OCI-LY1 (cell line): ENCODE data around the gene PDZD2.

Experiments used
- H2AFZ ChIP-seq: fragments of 200-600 bp; sonication (generic), shearing (Covaris generic); 2 replicates; pipeline ENCODE4 v1.6.0; 2014; ENCODE audit warnings: antibody characterized with exemption, mild to moderate bottlenecking, low read length
- H3F3A ChIP-seq: fragments of 200-600 bp; sonication (generic), shearing (Covaris generic); 2 replicates; pipeline ENCODE4 v1.6.0; 2014; ENCODE audit warnings: mild to moderate bottlenecking, antibody characterized with exemption, low read length, moderate library complexity; ENCODE audit not compliant: insufficient read depth
- H3K27ac ChIP-seq: fragments of 200-600 bp; sonication (generic); 2 replicates; pipeline ENCODE4 v1.5.1; 2014; ENCODE audit warnings: low read length, mixed run types, mild to moderate bottlenecking, low read depth; ENCODE audit not compliant: poor library complexity, severe bottlenecking
- H3K27me3 ChIP-seq: fragments of 200-600 bp; sonication (generic); 2 replicates; pipeline ENCODE4 v1.6.0; 2014; ENCODE audit warnings: antibody characterized with exemption, mild to moderate bottlenecking, low read length, moderate library complexity; ENCODE audit not compliant: insufficient read depth
- H3K36me3 ChIP-seq: fragments of 200-600 bp; sonication (generic); 2 replicates; pipeline ENCODE4 v1.6.1; 2014; ENCODE audit warnings: mild to moderate bottlenecking, antibody characterized with exemption, low read length, moderate library complexity, mixed read lengths; ENCODE audit not compliant: insufficient read depth
- H3K4me1 ChIP-seq: fragments of 200-600 bp; sonication (generic); 2 replicates; pipeline ENCODE4 v1.5.1; 2014; ENCODE audit warnings: mild to moderate bottlenecking, low read length, moderate library complexity; ENCODE audit not compliant: insufficient read depth, severe bottlenecking
- H3K4me2 ChIP-seq: fragments of 200-600 bp; sonication (generic), shearing (Covaris generic); 2 replicates; pipeline ENCODE4 v1.6.1; 2014; ENCODE audit warnings: low read length
- H3K4me3 ChIP-seq: fragments of 200-600 bp; sonication (generic); 2 replicates; pipeline ENCODE4 v1.5.1; 2014; ENCODE audit warnings: low read length, low read depth, mild to moderate bottlenecking, mixed read lengths; ENCODE audit not compliant: poor library complexity, severe bottlenecking
- H3K79me2 ChIP-seq: fragments of 200-600 bp; shearing (Covaris generic); 2 replicates; pipeline ENCODE4 v1.6.1; 2016; ENCODE audit warnings: mixed run types, low read length, mixed read lengths; ENCODE audit not compliant: insufficient read depth
- H3K9ac ChIP-seq: fragments of 200-600 bp; sonication (generic), shearing (Covaris generic); 2 replicates; pipeline ENCODE4 v1.6.1; 2014; ENCODE audit warnings: mild to moderate bottlenecking, low read length, mixed read lengths
- H3K9me2 ChIP-seq: fragments of 200-600 bp; sonication (generic), shearing (Covaris generic); 2 replicates; pipeline ENCODE4 v1.6.1; 2014; ENCODE audit warnings: low read depth, mild to moderate bottlenecking, low read length, mixed read lengths
- H3K9me3 ChIP-seq: fragments of 200-600 bp; shearing (Covaris generic); 2 replicates; pipeline ENCODE4 v1.6.1; 2014; ENCODE audit warnings: low read length, mixed read lengths
- H4K20me1 ChIP-seq: fragments of 200-600 bp; sonication (generic), shearing (Covaris generic); 2 replicates; pipeline ENCODE4 v1.6.0; 2016; ENCODE audit warnings: mild to moderate bottlenecking, low read length; ENCODE audit not compliant: insufficient read depth
- CTCF ChIP-seq: fragments of 200-600 bp; sonication (generic), shearing (Covaris generic); IDR thresholded peaks from 2 replicates; pipeline ENCODE4 v1.5.1; 2017; ENCODE audit warnings: mild to moderate bottlenecking, antibody characterized with exemption, low read length, moderate library complexity, mixed read lengths
- EZH2 ChIP-seq: fragments of 200-600 bp; sonication (generic), shearing (Covaris generic); IDR thresholded peaks from 2 replicates; pipeline ENCODE4 v1.8.0; 2017; ENCODE audit warnings: borderline replicate concordance, mixed run types, mild to moderate bottlenecking, antibody characterized with exemption, low read length, moderate library complexity, mixed read lengths

Gene PDZD2

GRCh38 chr5:31935496-31936369 is 296.8 kb downstream of the PDZD2 start:
- H3K4me2 ChIP-seq = no peak overlapping the region
- H3K36me3 ChIP-seq = no peaks in the 10 kb centered on the region
- H4K20me1 ChIP-seq = no peaks in the 10 kb centered on the region
- H3K9me3 ChIP-seq = no peaks in the 10 kb centered on the region
- H3K27ac ChIP-seq = no peak overlapping the region
- no peak overlapping the region for H3K9ac ChIP-seq
- H3K79me2 ChIP-seq = no peaks in the 10 kb centered on the region
- H2AFZ ChIP-seq = no peak overlapping the region
- H3K4me3 ChIP-seq = no peak overlapping the region
- 0 out of 2 replicates have a peak, but pooled peaks cover 4% of the 10 kb centered on the region for H3K27me3 ChIP-seq
- H3F3A ChIP-seq = no peaks in the 10 kb centered on the region
- TF ChIP-seq CTCF (no peak), EZH2 (no peak)
- H3K4me1 ChIP-seq = no peaks in the 10 kb centered on the region
- no peaks in the 10 kb centered on the region for H3K9me2 ChIP-seq

GRCh38 chr5:31936683-31937082 is 297.8 kb downstream of the PDZD2 start:
- H4K20me1 ChIP-seq = no peaks in the 10 kb centered on the region
- no peak overlapping the region for H2AFZ ChIP-seq
- H3K9ac ChIP-seq = no peak overlapping the region
- no peaks in the 10 kb centered on the region for H3K79me2 ChIP-seq
- TF ChIP-seq EZH2 (no peak), CTCF (no peak)
- 0 out of 2 replicates have a peak, but pooled peaks cover 4% of the 10 kb centered on the region for H3K27me3 ChIP-seq
- no peaks in the 10 kb centered on the region for H3K9me3 ChIP-seq
- no peaks in the 10 kb centered on the region for H3K9me2 ChIP-seq
- H3K4me2 ChIP-seq = no peak overlapping the region
- H3F3A ChIP-seq = no peaks in the 10 kb centered on the region
- no peaks in the 10 kb centered on the region for H3K4me1 ChIP-seq
- H3K27ac ChIP-seq = no peak overlapping the region
- no peaks in the 10 kb centered on the region for H3K36me3 ChIP-seq
- H3K4me3 ChIP-seq = no peak overlapping the region

- H3K9ac ChIP-seq = no peak overlapping the region
- TF ChIP-seq CTCF = no peak
- no peak for TF ChIP-seq EZH2
- H3K4me1 ChIP-seq = no peaks in the 10 kb centered on the region
- H3K9me3 ChIP-seq = no peaks in the 10 kb centered on the region
- H3K27me3 ChIP-seq = 0 out of 2 replicates have a peak, but pooled peaks cover 4% of the 10 kb centered on the region
- no peaks in the 10 kb centered on the region for H3F3A ChIP-seq
- no peaks in the 10 kb centered on the region for H3K36me3 ChIP-seq
- H3K4me2 ChIP-seq = no peak overlapping the region
- no peaks in the 10 kb centered on the region for H3K79me2 ChIP-seq
- H3K4me3 ChIP-seq = no peak overlapping the region
- no peaks in the 10 kb centered on the region for H3K9me2 ChIP-seq
- no peaks in the 10 kb centered on the region for H4K20me1 ChIP-seq
- H3K27ac ChIP-seq = no peak overlapping the region
- no peak overlapping the region for H2AFZ ChIP-seq
Measured at GRCh38 chr5:31937226-31937625, 298.3 kb downstream of the PDZD2 start.
